Measurements from ENCODE around the gene STOML2.

- no peak for TF ChIP-seq POLR2A (IDR thresholded peaks at IDR 0.05)
- TF ChIP-seq CTCF (IDR thresholded peaks at IDR 0.05) = no peak
These were observed 43.5 kb downstream of the STOML2 start for GRCh38 chr9:35059438-35059837.
